ENCODE results near the gene KDELR3.

DNA sequence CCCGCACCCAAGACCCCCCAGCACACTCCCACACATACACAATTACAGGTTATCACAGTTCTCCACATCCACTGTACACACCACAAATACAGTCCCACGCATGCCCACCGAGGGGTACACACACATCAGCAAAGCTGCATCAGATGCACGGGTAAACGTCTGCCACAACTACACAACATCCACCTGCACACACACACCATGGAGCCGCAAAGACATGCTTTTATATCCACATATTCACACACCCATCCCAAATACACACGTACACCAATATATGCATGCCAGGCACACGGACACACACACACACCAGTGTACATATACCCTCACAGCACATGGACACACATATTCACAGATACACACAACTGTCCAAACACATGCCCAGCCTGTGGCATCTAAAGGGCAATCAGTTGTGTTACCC is 7.5 kb upstream of the KDELR3 start:
- TF ChIP-seq CTCF (conservative IDR thresholded peaks at IDR 0.05) (no peak), EZH2 (IDR thresholded peaks at IDR 0.05; ENCODE audit: low read depth) (no peak)

All from PC-9 (cell line).